Dermis microvascular lymphatic vessel endothelial cell (primary cell): Measurements from ENCODE around the gene RABAC1. TPM values are rescaled to one million over a fixed set of nuclear protein-coding genes. Genes with fewer than 3 reads are reported as not detected.
A peak's percentile ranks its signal among the peaks of the same experiment; 100 is the strongest.
"Not testable (repeated sequence)": the region's sequence is repeated elsewhere in the genome, so short reads cannot be mapped to it uniquely, and the experiment has no call there.

Experiments
- DNase-seq, 2 donors: peaks; one replicate each; pipeline versions ENCODE4 v3.0.0 to v3.0.0-alpha.2; 2010; ENCODE audit warnings: low read depth in 2 of 2
- total RNA-seq: library from RNA; depleted of rRNA; stranded (reverse); fragments of >200 nt; gene quantifications from 2 replicates; pipeline ENCODE4 v1.2.1, GENCODE V29; 2014

Gene RABAC1
- total RNA-seq = 104 and 137 TPM in 2 replicates

- peak; percentile 73 to 94 for DNase-seq
Measured at GRCh38 chr19:41959056-41960053, at the start of gene RABAC1. Gene RABAC1, minus strand, starts transcription at chr19:41959321. Its CDS starts 29 bp downstream, at chr19:41959292.

- DNase-seq = no peak
Measured at GRCh38 chr19:42006569-42006968, 47.4 kb upstream of the RABAC1 start.

DNA sequence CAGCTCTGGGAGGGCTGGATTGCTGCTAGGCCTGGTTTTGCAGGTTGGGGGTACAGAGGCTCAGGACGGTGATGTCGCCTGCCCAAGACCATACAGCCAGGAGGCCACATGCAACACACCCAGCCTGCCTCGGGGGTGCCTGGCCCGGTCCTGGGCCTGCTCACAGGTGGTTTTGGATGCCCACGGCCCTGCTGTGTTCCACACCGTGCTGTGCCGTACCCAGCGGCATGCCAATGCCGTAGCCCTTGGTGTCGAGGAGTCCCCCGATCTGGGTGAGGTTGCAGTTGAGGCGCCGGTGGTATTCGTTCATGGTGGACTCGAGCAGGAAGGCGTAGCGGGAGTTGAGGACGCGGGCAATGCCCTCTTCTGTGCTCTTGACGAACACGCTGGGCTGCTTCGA is 46.4 kb upstream of the RABAC1 start:
- no peak for DNase-seq

GRCh38 chr19:42003506-42004294 is 44.6 kb upstream of the RABAC1 start:
- no peak for DNase-seq

GRCh38 chr19:41999878-42000208 is 40.7 kb upstream of the RABAC1 start:
- DNase-seq = no peak

GRCh38 chr19:41999071-41999877 is 40.2 kb upstream of the RABAC1 start:
- DNase-seq = no peak

- peak in 1 of 2 donors; percentile 35 for DNase-seq
Measured at GRCh38 chr19:41998246-41999020, 39.3 kb upstream of the RABAC1 start.

- DNase-seq = no peak
Measured at GRCh38 chr19:41997851-41998229, 38.7 kb upstream of the RABAC1 start.

DNA sequence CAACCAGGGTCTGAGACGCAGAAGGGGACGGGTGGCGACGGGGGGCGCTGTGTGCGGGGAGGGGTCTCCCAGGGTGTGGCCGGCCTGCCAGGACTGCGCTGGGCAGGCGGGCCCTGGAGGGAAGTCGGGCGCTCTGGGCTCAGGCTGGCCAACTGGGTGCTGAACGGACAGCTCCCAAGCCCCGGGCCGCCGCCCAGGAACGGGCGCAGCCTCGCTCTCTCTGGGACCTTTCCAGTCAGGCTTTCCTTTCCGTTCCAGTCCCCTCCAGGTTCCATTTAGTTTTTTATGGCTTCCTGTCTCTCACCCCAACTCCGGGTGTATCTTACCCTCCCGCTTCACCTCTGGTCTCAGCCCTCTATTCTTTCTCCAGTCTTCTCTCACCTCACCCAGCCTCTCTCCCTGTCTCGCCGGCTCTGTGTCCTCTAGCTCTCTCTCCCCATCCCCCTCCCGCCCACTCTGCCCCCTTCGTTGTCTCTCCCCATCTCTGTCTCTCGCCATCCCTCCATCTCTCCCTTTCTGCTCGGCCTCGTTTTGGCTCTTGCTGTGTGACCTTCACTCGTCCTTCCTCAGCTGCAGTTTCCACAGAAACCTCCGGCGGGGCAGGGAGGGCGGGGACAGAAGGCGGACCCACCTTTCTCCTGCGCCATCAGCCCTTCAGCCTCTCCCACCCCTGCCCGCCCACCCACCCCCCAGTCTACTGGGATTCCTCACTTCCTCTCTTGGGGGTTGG is 38.2 kb upstream of the RABAC1 start:
- DNase-seq = peak; percentile 6 to 42

DNA sequence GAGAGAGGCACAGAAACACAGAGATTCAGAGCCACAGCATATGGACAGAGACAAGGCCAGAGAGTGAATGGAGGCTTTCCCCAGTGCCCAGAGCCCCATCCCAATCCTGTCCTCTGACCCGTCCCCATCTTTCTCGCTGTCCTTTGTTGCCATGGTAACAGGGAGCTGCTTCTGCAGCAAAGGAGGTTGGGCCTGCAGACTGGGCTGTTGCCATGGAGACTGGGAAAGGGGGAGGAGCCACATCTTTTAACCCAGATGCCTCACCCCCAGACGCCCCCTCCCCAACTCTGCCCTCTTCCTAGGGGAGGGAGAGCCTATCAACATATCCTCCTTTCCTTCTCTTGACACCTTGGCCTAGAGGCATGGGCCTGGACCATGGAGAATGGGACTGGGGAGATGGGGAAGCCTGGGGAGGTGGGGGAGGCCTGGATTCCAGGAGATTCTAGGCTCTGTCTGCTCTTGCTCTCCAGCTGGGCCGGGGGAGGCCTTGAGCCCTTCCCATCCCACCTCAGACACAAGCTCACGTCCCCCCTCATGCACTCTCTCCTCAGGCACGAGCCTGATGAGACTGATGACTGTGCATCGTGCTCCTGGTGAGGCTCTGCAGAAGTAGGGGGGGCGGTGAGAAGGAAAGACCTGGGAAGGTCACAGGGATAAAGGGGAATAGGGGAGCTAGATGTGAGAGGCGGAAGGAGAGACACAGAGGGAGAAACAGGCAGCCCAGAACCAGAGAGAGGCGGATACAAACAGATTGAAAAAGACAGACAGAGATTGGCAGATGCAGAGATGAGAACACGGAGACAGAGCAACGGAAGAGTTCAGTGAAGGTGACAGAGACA is 37.1 kb upstream of the RABAC1 start:
- no peak for DNase-seq

DNA sequence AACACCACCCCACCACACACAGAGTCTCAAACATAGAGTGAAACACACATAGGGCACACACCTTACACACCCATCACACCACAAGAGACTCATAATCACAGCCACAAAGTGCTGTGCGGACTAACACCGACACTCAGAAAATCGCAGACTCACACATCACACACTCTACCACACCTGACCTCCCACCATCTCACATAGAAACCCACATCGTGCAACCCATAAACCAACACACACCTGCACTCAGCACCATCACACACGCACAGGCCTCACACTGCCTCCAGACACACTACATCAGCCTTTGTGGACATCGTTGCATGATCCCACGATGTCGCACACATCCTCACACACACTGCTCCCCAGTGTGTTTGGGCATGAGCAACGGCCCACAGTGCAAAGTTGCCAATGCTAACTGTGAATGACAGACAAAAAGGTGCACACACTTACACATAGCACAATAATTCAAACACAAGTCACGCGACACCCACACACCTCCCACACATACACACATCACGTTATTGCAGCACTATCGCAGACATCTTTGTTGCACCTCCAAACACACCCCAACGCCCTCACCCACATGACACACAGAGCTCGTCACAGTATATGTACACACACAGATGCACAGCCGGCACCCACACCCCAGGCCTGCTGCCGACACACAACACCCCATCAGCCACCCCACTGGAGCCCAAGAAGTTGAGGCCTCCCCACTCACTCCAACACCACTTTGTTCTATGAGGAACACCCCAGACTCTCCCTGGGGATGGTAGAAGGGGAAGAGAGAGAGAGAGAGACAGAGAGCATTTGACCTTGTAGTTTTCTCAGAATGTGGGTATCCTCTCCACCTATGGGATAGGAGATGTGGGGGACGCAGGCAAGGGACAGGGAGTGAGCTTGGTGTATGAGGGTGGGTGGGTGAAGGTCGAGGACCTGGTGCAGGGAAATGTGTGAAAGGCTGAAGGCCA is 36.2 kb upstream of the RABAC1 start:
- DNase-seq = no peak

DNA sequence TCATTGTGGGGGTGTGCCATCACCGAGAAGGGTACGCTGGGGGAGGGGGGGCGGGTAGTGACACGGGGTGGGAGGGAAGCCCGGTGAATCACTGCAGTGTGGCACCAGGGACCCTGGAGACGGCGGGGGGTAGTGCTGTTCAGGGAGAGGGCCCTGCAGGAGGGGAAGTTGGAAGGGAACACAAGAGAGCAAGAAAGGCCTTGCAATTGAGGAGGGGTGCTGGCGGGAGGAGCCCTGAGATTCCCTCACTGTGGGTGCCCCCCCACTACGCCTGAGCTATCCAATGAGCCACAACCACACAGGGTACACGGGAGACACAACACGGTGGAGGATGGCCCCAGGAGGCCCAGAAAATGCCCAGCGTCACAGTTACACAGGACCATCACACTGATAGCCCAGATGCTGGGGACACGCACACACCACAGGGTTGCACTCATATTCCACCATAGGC is 35.4 kb upstream of the RABAC1 start:
- DNase-seq = no peak

DNA sequence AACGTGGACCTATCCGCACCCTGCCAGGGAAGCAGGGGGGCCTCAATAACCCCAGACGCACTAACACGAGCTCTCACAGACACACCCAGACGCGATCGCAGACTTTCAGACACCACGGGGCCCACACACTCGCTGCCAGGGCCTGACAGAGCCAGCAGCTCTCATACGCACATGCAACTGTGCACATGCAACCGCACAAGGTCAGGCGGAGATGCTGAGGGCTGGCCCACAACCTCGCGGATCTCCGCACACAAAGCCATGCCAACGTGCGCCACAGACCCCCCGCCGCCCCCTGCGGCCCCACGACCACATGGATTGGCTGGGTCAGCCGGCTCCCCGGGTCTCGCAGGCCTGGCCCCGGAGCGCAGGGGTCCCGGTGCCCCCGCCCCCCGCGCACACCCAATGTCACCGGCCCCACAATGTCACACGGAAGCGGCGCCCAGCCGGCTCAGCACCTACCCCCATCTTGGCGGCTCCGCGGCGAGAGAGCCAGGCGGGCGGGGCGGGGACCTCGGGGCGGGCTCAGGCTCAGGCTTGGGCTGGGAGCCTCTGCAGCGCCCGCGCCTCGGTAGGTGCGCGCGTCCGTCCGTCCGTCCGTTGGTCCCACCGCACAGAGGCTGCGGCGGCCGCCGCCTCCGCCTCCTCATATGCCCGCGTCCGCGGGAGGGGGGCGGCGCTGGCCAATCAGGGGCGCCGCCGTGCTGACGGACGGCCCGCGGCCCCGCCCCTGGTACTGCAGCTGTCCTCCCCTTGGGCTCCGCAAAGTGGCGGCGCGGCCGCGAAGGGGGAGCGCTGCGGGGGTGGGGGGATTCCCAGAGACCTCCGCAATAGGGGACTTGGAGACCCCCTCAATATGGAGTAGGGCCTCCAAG is 34.7 kb upstream of the RABAC1 start, which contains the start of gene ATP1A3:
TSS of gene ATP1A3 (minus strand) at position 619 of the 872 bp plus-strand sequence. CDS start at position 465, 154 bp downstream.
- DNase-seq = peak in 1 of 2 donors; percentile 58

- DNase-seq = not testable (repeated sequence)
Measured at GRCh38 chr19:41991925-41992569, 32.9 kb upstream of the RABAC1 start.

GRCh38 chr19:41991025-41991424 is 31.9 kb upstream of the RABAC1 start:
- DNase-seq = no peak

- no peak for DNase-seq
Measured at GRCh38 chr19:41990615-41991014, 31.5 kb upstream of the RABAC1 start.
